GM12878 (cell line): ENCODE results near the gene LIPT1.

Source experiments
- CEBPB ChIP-seq, 2 experiments: fragments of 150-350 bp in 1 of 2; IDR thresholded peaks; 2 replicates each; pipeline ENCODE4 v1.6.1; 2012 to 2014; ENCODE audit warnings: low read depth in 2 of 2, low read length in 2 of 2, borderline replicate concordance in 1 of 2, inconsistent platforms in 1 of 2
- CHD2 ChIP-seq: IDR thresholded peaks from 2 replicates; pipeline ENCODE4 v1.6.1; 2011; ENCODE audit warnings: low read depth, low read length, improper control_type of control experiment, borderline replicate concordance
- FOS ChIP-seq: IDR thresholded peaks from 3 replicates; pipeline ENCODE4 v1.6.1; 2011; ENCODE audit warnings: borderline replicate concordance; ENCODE audit not compliant: insufficient read length; ENCODE audit errors: extremely low read depth
- MXI1 ChIP-seq: fragments of 150-350 bp; IDR thresholded peaks from 2 replicates; pipeline ENCODE4 v1.6.1; 2011; ENCODE audit warnings: low read depth, mild to moderate bottlenecking, inconsistent platforms, low read length, improper control_type of control experiment
- NFYB ChIP-seq: IDR thresholded peaks from 2 replicates; pipeline ENCODE4 v1.6.1; 2011; ENCODE audit warnings: low read depth, mild to moderate bottlenecking, low read length, improper control_type of control experiment, moderate library complexity; ENCODE audit not compliant: insufficient read depth
- SIN3A ChIP-seq: IDR thresholded peaks from 2 replicates; pipeline ENCODE4 v1.6.1; 2012; ENCODE audit warnings: low read depth, low read length, improper control_type of control experiment
- ZBED1 ChIP-seq: IDR thresholded peaks from 2 replicates; pipeline ENCODE4 v1.6.1; 2016; ENCODE audit warnings: borderline replicate concordance
- TF ChIP-seq, protein P1 (sequence below): IDR thresholded peaks from 2 replicates; pipeline ENCODE4 v1.6.1; 2012; ENCODE audit warnings: low read depth, low read length, improper control_type of control experiment
- TF ChIP-seq, protein P2 (sequence below): fragments of 450-650 bp; IDR thresholded peaks from 2 replicates; pipeline ENCODE4 v1.6.1; 2016; ENCODE audit warnings: mild to moderate bottlenecking
- TF ChIP-seq, protein P3 (sequence below): IDR thresholded peaks from 2 replicates; pipeline ENCODE4 v1.6.1; 2011; ENCODE audit warnings: low read depth, low read length, improper control_type of control experiment, borderline replicate concordance

DNA sequence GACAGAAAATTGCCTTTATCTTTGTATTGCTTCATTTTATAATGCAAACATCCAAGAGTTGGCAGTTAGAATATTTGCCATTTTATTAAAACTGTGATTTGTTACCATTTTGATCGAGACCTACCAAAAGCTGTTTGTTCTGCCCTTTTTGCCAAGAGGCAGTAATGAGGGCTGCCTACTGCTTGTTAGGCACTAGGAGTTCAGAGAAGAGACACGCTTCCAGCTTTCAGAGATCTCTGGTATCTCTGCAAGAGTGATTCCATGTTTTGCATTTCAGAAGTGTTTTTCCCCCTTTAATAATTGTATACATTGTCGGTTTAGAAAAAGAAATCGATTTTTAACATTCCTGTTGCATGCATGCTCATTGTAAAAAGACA is 26.8 kb downstream of the LIPT1 start:
- TF ChIP-seq, protein P1, sequence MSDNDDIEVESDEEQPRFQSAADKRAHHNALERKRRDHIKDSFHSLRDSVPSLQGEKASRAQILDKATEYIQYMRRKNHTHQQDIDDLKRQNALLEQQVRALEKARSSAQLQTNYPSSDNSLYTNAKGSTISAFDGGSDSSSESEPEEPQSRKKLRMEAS: no peak
- TF ChIP-seq FOS: no peak
- TF ChIP-seq SIN3A: no peak
- no peak for TF ChIP-seq CHD2
- no peak for TF ChIP-seq ZBED1
- no peak for TF ChIP-seq CEBPB (IDR thresholded peaks at IDR 0.05; ENCODE audit: borderline replicate concordance in 1 of 2, low read depth in 2 of 2, low read length in 2 of 2)
- no peak for TF ChIP-seq NFYB
- no peak for TF ChIP-seq MXI1
- TF ChIP-seq, protein P2, sequence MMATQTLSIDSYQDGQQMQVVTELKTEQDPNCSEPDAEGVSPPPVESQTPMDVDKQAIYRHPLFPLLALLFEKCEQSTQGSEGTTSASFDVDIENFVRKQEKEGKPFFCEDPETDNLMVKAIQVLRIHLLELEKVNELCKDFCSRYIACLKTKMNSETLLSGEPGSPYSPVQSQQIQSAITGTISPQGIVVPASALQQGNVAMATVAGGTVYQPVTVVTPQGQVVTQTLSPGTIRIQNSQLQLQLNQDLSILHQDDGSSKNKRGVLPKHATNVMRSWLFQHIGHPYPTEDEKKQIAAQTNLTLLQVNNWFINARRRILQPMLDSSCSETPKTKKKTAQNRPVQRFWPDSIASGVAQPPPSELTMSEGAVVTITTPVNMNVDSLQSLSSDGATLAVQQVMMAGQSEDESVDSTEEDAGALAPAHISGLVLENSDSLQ: no peak
- TF ChIP-seq, protein P3, sequence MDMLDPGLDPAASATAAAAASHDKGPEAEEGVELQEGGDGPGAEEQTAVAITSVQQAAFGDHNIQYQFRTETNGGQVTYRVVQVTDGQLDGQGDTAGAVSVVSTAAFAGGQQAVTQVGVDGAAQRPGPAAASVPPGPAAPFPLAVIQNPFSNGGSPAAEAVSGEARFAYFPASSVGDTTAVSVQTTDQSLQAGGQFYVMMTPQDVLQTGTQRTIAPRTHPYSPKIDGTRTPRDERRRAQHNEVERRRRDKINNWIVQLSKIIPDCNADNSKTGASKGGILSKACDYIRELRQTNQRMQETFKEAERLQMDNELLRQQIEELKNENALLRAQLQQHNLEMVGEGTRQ: no peak
